ENCODE measurements around the gene MAP3K19.
A peak's percentile ranks its signal among the peaks of the same experiment; 100 is the strongest.

Gene MAP3K19

DNA sequence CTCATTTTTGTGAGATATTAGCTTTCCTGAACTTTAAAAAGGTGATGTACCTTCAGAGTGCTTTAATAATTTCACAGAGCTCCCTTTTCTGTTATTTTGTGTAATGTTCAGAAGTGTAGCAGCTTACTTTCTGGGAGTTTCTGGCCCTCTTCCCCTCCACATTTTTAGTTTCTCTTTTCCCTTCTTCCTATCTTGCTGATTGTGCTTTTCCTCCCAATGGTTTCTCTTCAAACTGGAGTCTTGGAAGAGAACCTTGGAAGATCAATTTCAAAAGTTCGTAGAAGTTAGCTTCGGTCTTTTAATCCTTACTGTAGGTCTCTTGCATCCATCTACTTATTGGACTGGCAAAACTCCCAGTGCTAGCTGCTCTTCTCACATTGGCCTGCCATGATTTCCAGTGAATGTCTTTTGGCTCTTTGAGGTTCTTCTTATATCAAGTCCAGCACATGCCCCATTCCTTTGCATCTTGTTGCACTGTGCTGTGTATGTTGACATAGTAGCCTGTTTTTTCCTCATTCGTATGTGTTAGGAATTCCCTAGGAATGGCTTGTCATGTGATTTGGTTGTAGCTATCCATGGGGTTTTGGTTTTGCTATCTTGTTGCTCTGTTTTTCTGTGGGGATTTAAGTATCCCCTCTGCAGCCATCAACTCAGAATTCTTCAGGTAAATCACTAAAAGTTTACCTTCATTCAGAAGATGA lies 120.9 kb downstream of the MAP3K19 start:
- no peak for DNase-seq (ENCODE audit: low spot score)

GRCh38 chr2:134924912-134925311 lies 122.3 kb downstream of the MAP3K19 start:
- no peak for DNase-seq (ENCODE audit: low spot score)

DNA sequence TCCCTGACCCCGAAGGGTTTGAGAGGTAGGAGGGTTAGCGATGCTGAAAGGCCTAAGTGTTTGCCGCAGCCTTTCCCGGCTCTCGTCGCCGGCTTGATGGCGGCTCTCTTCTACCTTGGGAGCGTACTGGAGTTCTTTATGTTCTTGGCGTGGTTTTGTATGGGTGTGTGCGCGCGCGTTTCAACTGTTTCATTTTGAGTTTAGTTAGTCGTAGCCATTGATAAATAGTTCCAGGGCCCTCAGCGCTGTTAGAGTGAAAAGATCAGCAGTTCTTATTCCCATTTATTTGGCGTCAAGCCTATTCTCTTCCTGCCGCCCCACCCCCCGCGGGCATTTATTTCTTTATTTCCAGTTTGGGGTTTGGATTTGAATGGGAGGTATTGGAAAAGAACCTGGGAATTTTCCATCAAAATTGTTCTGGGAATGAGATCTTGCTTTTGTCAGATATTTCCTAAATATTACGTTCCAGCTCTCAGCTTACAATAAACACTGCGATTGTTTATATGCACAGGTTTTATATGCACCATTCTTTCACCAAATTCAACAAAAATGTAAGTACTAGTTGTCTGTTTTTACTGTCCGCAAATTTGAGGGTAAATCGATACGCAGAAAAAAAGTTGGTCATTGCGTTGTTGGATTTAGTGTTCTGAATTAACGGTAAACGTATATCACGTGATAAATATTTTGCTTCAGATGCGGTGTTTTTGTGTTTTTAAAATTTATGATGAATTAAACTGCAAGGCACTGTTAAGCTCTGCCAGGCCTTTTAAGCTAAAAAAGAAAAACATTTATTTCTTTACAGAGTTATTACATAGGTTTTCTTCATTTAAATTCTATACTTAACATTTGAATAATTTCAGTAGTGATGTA lies 127.7 kb downstream of the MAP3K19 start:
- peak; percentile 18 for DNase-seq (ENCODE audit: low spot score)

DNA sequence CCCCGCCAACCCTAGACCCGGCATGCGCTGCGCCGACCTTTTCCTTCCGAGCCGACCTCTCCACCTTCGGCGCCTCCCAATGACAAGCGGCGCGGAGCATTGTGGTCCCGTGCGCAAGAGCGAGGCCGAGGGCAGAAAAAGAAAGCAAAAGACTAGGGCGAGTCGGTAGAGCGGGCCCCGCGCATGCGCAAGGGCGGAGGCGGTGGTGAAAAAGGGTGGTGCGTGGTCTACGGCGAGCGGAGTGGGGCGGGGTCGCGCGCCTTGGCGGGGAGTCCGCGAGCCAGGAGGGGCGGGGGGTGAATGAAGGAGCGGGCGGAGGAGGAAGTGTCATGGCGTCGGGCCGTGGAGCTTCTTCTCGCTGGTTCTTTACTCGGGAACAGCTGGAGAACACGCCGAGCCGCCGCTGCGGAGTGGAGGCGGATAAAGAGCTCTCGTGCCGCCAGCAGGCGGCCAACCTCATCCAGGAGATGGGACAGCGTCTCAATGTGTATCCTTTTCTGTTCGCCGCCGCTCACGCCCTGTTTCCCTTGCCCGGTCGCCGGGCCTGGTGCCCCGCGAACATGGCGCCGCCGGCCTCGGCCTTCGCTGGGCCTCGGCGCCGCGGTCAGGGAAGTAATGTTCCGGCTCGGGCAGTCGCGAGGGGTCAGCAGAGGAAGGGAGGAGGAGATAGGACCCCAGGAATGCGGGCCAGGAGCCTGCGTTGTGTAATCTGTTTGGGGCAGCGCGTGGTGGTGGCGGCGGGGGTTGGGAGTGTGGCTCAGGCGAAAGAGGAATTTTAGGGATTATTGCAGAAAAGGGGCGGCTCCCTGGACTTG lies 128.5 kb downstream of the MAP3K19 start, which contains the start of gene CCNT2:
CCNT2 (plus strand) TSS at position 297 of the 815 bp plus-strand sequence; CDS start at position 330, 33 bp downstream.
- DNase-seq (ENCODE audit: low spot score): peak; percentile 99

- DNase-seq (ENCODE audit: low spot score): no peak
These were observed 129.2 kb downstream of the MAP3K19 start for GRCh38 chr2:134917888-134918525.

- no peak for DNase-seq (ENCODE audit: low spot score)
These were observed 129.8 kb downstream of the MAP3K19 start for GRCh38 chr2:134917360-134917865.

Data from AG20443 (cell line).